Vagina (tissue), 2 donors: Measurements from ENCODE around the gene OR13F1. TPM values are rescaled to one million over a fixed set of nuclear protein-coding genes. Genes with fewer than 3 reads are reported as not detected.

ENCODE experiments used
- DNase-seq, 2 donors: peaks; one replicate each; pipeline ENCODE4 v3.0.0-alpha.2; 2017; ENCODE audit errors: extremely low spot score in 2 of 2
- H3K27ac ChIP-seq: fragments of 200-600 bp; sonication (generic); one replicate; pipeline ENCODE4 v1.5.1; 2019
- H3K27me3 ChIP-seq: fragments of 200-600 bp; sonication (generic); one replicate; pipeline ENCODE4 v1.5.1; 2019
- H3K36me3 ChIP-seq, 2 donors: fragments of 200-600 bp; sonication (generic); one replicate each; pipeline ENCODE4 v1.5.1; 2017 to 2019
- H3K4me1 ChIP-seq: fragments of 200-600 bp; sonication (generic); one replicate; pipeline ENCODE4 v1.5.1; 2019
- H3K4me3 ChIP-seq, 2 donors: fragments of 200-600 bp; sonication (generic); 1 replicate in 1 of 2; 2 replicates in 1 of 2; pipeline ENCODE4 v1.5.1; 2016 to 2019
- H3K9me3 ChIP-seq: fragments of 200-600 bp; sonication (generic); one replicate; pipeline ENCODE4 v1.5.1; 2019
- POLR2A ChIP-seq, 2 donors: fragments of 450-650 bp; IDR thresholded peaks; one replicate each; pipeline ENCODE4 v1.6.1; 2017; ENCODE audit warnings: antibody characterized with exemption in 2 of 2, mild to moderate bottlenecking in 2 of 2, moderate library complexity in 2 of 2
- POLR2AphosphoS5 ChIP-seq, 2 donors: sonication (generic); formaldehyde crosslinking; IDR thresholded peaks; one replicate each; pipeline ENCODE4 v1.9.0; 2017; ENCODE audit warnings: antibody characterized with exemption in 2 of 2, mild to moderate bottlenecking in 2 of 2, low read depth in 1 of 2; ENCODE audit not compliant: insufficient read depth in 1 of 2
- intact Hi-C: fragments of 100-400 bp; cut with DNase I; formaldehyde crosslinking; loops from one replicate; pipeline ENCODE4 v1.15.1; 2023
- total RNA-seq: library from RNA; depleted of rRNA; stranded (reverse); fragments of >200 nt; gene quantifications from one replicate; pipeline ENCODE4 v1.2.3, GENCODE V29; 2016
- TF ChIP-seq, protein P1 (sequence below), 3 experiments: fragments of 450-650 bp in 2 of 3; fragments of 200-600 bp in 1 of 3; sonication (generic) in 1 of 3; IDR thresholded peaks; one replicate each; pipeline ENCODE4 v1.5.1; 2017 to 2019; ENCODE audit warnings: antibody characterized with exemption in 3 of 3, mild to moderate bottlenecking in 2 of 3, moderate library complexity in 2 of 3

OR13F1 gene
- not detected for total RNA-seq

- no peaks in the 10 kb centered on the region for H3K27me3 ChIP-seq
- no peak within 1 kb of the TSS for H3K27ac ChIP-seq
- no peak for DNase-seq
- no peaks in the 10 kb centered on the region for H3K36me3 ChIP-seq
- H3K4me3 ChIP-seq, result no peak within 1 kb of the TSS
- TF ChIP-seq POLR2A (IDR thresholded peaks at IDR 0.05), result no peak
- TF ChIP-seq, protein P1, sequence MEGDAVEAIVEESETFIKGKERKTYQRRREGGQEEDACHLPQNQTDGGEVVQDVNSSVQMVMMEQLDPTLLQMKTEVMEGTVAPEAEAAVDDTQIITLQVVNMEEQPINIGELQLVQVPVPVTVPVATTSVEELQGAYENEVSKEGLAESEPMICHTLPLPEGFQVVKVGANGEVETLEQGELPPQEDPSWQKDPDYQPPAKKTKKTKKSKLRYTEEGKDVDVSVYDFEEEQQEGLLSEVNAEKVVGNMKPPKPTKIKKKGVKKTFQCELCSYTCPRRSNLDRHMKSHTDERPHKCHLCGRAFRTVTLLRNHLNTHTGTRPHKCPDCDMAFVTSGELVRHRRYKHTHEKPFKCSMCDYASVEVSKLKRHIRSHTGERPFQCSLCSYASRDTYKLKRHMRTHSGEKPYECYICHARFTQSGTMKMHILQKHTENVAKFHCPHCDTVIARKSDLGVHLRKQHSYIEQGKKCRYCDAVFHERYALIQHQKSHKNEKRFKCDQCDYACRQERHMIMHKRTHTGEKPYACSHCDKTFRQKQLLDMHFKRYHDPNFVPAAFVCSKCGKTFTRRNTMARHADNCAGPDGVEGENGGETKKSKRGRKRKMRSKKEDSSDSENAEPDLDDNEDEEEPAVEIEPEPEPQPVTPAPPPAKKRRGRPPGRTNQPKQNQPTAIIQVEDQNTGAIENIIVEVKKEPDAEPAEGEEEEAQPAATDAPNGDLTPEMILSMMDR (IDR thresholded peaks at IDR 0.05), result no peak
- H3K9me3 ChIP-seq, result no peaks in the 10 kb centered on the region
- intact Hi-C loops, result no loop called here
- no peaks in the 10 kb centered on the region for H3K4me1 ChIP-seq
Observed at GRCh38 chr9:104503963-104504362, at the start of gene OR13F1. TSS of gene OR13F1 (plus strand) at chr9:104504263. CDS start at chr9:104504263, 0 bp downstream.

GRCh38 chr9:104456831-104457230 is 47.2 kb upstream of the OR13F1 start:
- no peaks in the 10 kb centered on the region for H3K27me3 ChIP-seq
- intact Hi-C loops, result no loop called here
- H3K4me3 ChIP-seq, result no peak overlapping the region
- H3K27ac ChIP-seq, result no peak overlapping the region
- H3K9me3 ChIP-seq, result no peaks in the 10 kb centered on the region
- TF ChIP-seq POLR2AphosphoS5 (IDR thresholded peaks at IDR 0.05; ENCODE audit: insufficient read depth in 1 of 2, low read depth in 1 of 2) (no peak), POLR2A (IDR thresholded peaks at IDR 0.05) (no peak)
- TF ChIP-seq, protein P1 (IDR thresholded peaks at IDR 0.05), result no peak
- no peaks in the 10 kb centered on the region for H3K4me1 ChIP-seq
- H3K36me3 ChIP-seq, result no peaks in the 10 kb centered on the region
- DNase-seq, result no peak

DNA sequence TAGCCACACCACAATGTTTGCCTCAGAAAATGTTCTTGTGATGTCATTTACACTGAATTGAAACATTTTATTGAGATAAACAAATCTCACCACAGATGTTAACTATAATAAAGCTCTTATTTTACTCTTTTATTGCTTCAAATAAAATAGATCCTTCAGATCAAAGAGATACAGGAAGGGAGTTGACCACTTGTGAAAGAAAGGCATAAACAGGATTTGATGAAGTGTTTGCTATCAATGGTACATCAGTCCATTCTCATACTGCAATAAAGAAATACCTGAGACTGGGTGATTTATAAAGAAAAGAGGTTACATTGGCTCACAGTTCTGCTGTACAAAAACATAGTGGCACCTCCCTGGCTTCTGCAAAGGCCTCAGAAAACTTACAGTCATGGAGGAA is 40.2 kb upstream of the OR13F1 start:
- Histone ChIP-seq H3K4me1 (no peaks in the 10 kb centered on the region), H3K9me3 (no peaks in the 10 kb centered on the region), H3K36me3 (no peaks in the 10 kb centered on the region), H3K27ac (no peak overlapping the region), H3K4me3 (no peak overlapping the region), H3K27me3 (no peaks in the 10 kb centered on the region)
- intact Hi-C loops, result no loop called here
- no peak for DNase-seq
- no peak for TF ChIP-seq POLR2AphosphoS5 (IDR thresholded peaks at IDR 0.05; ENCODE audit: insufficient read depth in 1 of 2, low read depth in 1 of 2)
- TF ChIP-seq, protein P1 (IDR thresholded peaks at IDR 0.05), result no peak
- TF ChIP-seq POLR2A (IDR thresholded peaks at IDR 0.05), result no peak

- H3K4me3 ChIP-seq, result no peak overlapping the region
- no peak for DNase-seq
- no peaks in the 10 kb centered on the region for H3K36me3 ChIP-seq
- H3K4me1 ChIP-seq, result no peaks in the 10 kb centered on the region
- intact Hi-C loops, result no loop called here
- no peaks in the 10 kb centered on the region for H3K9me3 ChIP-seq
- no peaks in the 10 kb centered on the region for H3K27me3 ChIP-seq
- TF ChIP-seq POLR2A (IDR thresholded peaks at IDR 0.05) (no peak), POLR2AphosphoS5 (IDR thresholded peaks at IDR 0.05; ENCODE audit: insufficient read depth in 1 of 2, low read depth in 1 of 2) (no peak)
- TF ChIP-seq, protein P1 (IDR thresholded peaks at IDR 0.05), result no peak
- H3K27ac ChIP-seq, result no peak overlapping the region
Observed at GRCh38 chr9:104468261-104468660, 35.8 kb upstream of the OR13F1 start.

GRCh38 chr9:104482921-104483570 is 21.0 kb upstream of the OR13F1 start:
- H3K9me3 ChIP-seq, result no peaks in the 10 kb centered on the region
- no peaks in the 10 kb centered on the region for H3K27me3 ChIP-seq
- H3K4me1 ChIP-seq, result no peaks in the 10 kb centered on the region
- DNase-seq, result no peak
- intact Hi-C loops, result no loop called here
- no peak for TF ChIP-seq POLR2A (IDR thresholded peaks at IDR 0.05)
- TF ChIP-seq, protein P1 (IDR thresholded peaks at IDR 0.05), result no peak
- no peak for TF ChIP-seq POLR2AphosphoS5 (IDR thresholded peaks at IDR 0.05; ENCODE audit: insufficient read depth in 1 of 2, low read depth in 1 of 2)
- no peak overlapping the region for H3K4me3 ChIP-seq
- H3K36me3 ChIP-seq, result no peaks in the 10 kb centered on the region
- H3K27ac ChIP-seq, result no peak overlapping the region
